ENCODE measurements around the gene FCHSD1.

GRCh38 chr5:141665995-141666940 lies 15.1 kb upstream of the FCHSD1 start:
- no peak for TF ChIP-seq CTCF (conservative IDR thresholded peaks at IDR 0.05 in 1 of 2, IDR thresholded peaks at IDR 0.05 in 1 of 2; ENCODE audit: extremely low read depth in 1 of 2, insufficient read depth in 1 of 2, low read depth in 1 of 2, low read length in 2 of 2)
- TF ChIP-seq EZH2 (IDR thresholded peaks at IDR 0.05; ENCODE audit: borderline replicate concordance, low read length) = no peak

All from mammary epithelial cell (primary cell).